ACC112 (cell line): ENCODE results near the gene PYGO1.
"Not testable (repeated sequence)": the region's sequence is repeated elsewhere in the genome, so short reads cannot be mapped to it uniquely, and the experiment has no call there.

Source experiments
- H2AFZ ChIP-seq: fragments of 200-600 bp; sonication (generic); one replicate; pipeline ENCODE4 v1.6.0; 2017; ENCODE audit warnings: antibody characterized with exemption, low read length; ENCODE audit not compliant: unreplicated experiment
- H3K27ac ChIP-seq: fragments of 200-600 bp; sonication (generic); 2 replicates; pipeline ENCODE4 v1.5.1; 2014; ENCODE audit warnings: low read depth, mild to moderate bottlenecking, antibody characterized with exemption, low read length, moderate library complexity
- H3K27me3 ChIP-seq: fragments of 200-600 bp; sonication (generic); 2 replicates; pipeline ENCODE4 v1.6.1; 2014; ENCODE audit warnings: mild to moderate bottlenecking, antibody characterized with exemption, low read length, moderate library complexity, mixed read lengths; ENCODE audit not compliant: insufficient read depth
- H3K36me3 ChIP-seq: fragments of 200-600 bp; sonication (generic); 2 replicates; pipeline ENCODE4 v1.6.1; 2016; ENCODE audit warnings: mild to moderate bottlenecking, antibody characterized with exemption, low read length, moderate library complexity, mixed read lengths; ENCODE audit not compliant: insufficient read depth
- H3K4me1 ChIP-seq: fragments of 200-600 bp; sonication (generic); one replicate; pipeline ENCODE4 v1.6.1; 2016; ENCODE audit warnings: low read length, mixed read lengths; ENCODE audit not compliant: insufficient read depth, unreplicated experiment, control insufficient read depth
- H3K4me3 ChIP-seq: fragments of 200-600 bp; sonication (generic); 2 replicates; pipeline ENCODE4 v1.5.1; 2014; ENCODE audit warnings: mild to moderate bottlenecking, low read depth, low read length
- H3K79me2 ChIP-seq: fragments of 200-600 bp; sonication (generic); one replicate; pipeline ENCODE4 v1.6.0; 2016; ENCODE audit warnings: low read length; ENCODE audit not compliant: control insufficient read depth, unreplicated experiment, insufficient read depth

PYGO1 gene

GRCh38 chr15:55528812-55529211 is 59.3 kb downstream of the PYGO1 start:
- Histone ChIP-seq H3K79me2 (no peaks in the 10 kb centered on the region), H2AFZ (no peak overlapping the region), H3K4me1 (peaks cover 11% of the 10 kb centered on the region), H3K27me3 (no peaks in the 10 kb centered on the region), H3K4me3 (no peak overlapping the region), H3K36me3 (no peaks in the 10 kb centered on the region), H3K27ac (no peak overlapping the region)

GRCh38 chr15:55527150-55527549 is 61.0 kb downstream of the PYGO1 start:
- Histone ChIP-seq H3K4me3 (no peak overlapping the region), H2AFZ (peak overlapping the region; percentile 78), H3K79me2 (no peaks in the 10 kb centered on the region), H3K4me1 (peaks cover 11% of the 10 kb centered on the region), H3K36me3 (no peaks in the 10 kb centered on the region), H3K27ac (no peak overlapping the region), H3K27me3 (peaks cover 12% of the 10 kb centered on the region; the same call in 1 of the 2 replicates)

GRCh38 chr15:55526559-55527036 is 61.5 kb downstream of the PYGO1 start:
- Histone ChIP-seq H3K4me1 (peaks cover 11% of the 10 kb centered on the region), H3K4me3 (no peak overlapping the region), H3K79me2 (no peaks in the 10 kb centered on the region), H2AFZ (peak overlapping the region; percentile 78), H3K36me3 (no peaks in the 10 kb centered on the region), H3K27me3 (peaks cover 12% of the 10 kb centered on the region; the same call in 1 of the 2 replicates), H3K27ac (no peak overlapping the region)

GRCh38 chr15:55522742-55523450 is 65.2 kb downstream of the PYGO1 start:
- H3K36me3 ChIP-seq, result no peaks in the 10 kb centered on the region
- no peak overlapping the region for H3K4me3 ChIP-seq
- H3K79me2 ChIP-seq, result no peaks in the 10 kb centered on the region

GRCh38 chr15:55518641-55519040 is 69.5 kb downstream of the PYGO1 start:
- no peak overlapping the region for H2AFZ ChIP-seq
- H3K36me3 ChIP-seq, result no peaks in the 10 kb centered on the region
- H3K79me2 ChIP-seq, result no peaks in the 10 kb centered on the region
- no peaks in the 10 kb centered on the region for H3K4me1 ChIP-seq
- H3K27ac ChIP-seq, result no peak overlapping the region
- H3K4me3 ChIP-seq, result no peak overlapping the region
- H3K27me3 ChIP-seq, result peaks cover 12% of the 10 kb centered on the region; the same call in 1 of the 2 replicates

More at GRCh38 chr15:55522742-55523450, 65.2 kb downstream of the PYGO1 start:
- no peak overlapping the region for H3K27ac ChIP-seq
- peaks cover 12% of the 10 kb centered on the region; the same call in 1 of the 2 replicates for H3K27me3 ChIP-seq
- no peak overlapping the region for H2AFZ ChIP-seq
- peaks cover 6% of the 10 kb centered on the region for H3K4me1 ChIP-seq

GRCh38 chr15:55518009-55518408 is 70.1 kb downstream of the PYGO1 start:
- H3K27ac ChIP-seq, result no peak overlapping the region
- H3K79me2 ChIP-seq, result no peaks in the 10 kb centered on the region
- no peak overlapping the region for H2AFZ ChIP-seq
- peaks cover 5% of the 10 kb centered on the region; the same call in 1 of the 2 replicates for H3K27me3 ChIP-seq
- no peaks in the 10 kb centered on the region for H3K36me3 ChIP-seq
- no peak overlapping the region for H3K4me3 ChIP-seq
- H3K4me1 ChIP-seq, result no peaks in the 10 kb centered on the region

GRCh38 chr15:55515991-55516776 is 72.0 kb downstream of the PYGO1 start:
- no peak overlapping the region for H3K4me3 ChIP-seq

GRCh38 chr15:55515491-55515890 is 72.7 kb downstream of the PYGO1 start:
- Histone ChIP-seq H3K4me1 (no peaks in the 10 kb centered on the region), H3K4me3 (no peak overlapping the region), H3K27me3 (no peaks in the 10 kb centered on the region), H3K79me2 (no peaks in the 10 kb centered on the region), H3K27ac (no peak overlapping the region), H3K36me3 (no peaks in the 10 kb centered on the region), H2AFZ (no peak overlapping the region)

More at GRCh38 chr15:55515991-55516776, 72.0 kb downstream of the PYGO1 start:
- no peaks in the 10 kb centered on the region for H3K27me3 ChIP-seq
- H3K4me1 ChIP-seq, result no peaks in the 10 kb centered on the region
- H2AFZ ChIP-seq, result no peak overlapping the region
- H3K36me3 ChIP-seq, result no peaks in the 10 kb centered on the region
- no peaks in the 10 kb centered on the region for H3K79me2 ChIP-seq
- H3K27ac ChIP-seq, result no peak overlapping the region

GRCh38 chr15:55514414-55514850 is 73.7 kb downstream of the PYGO1 start:
- no peaks in the 10 kb centered on the region for H3K36me3 ChIP-seq
- no peak overlapping the region for H2AFZ ChIP-seq
- no peaks in the 10 kb centered on the region for H3K79me2 ChIP-seq
- no peak overlapping the region for H3K27ac ChIP-seq
- no peaks in the 10 kb centered on the region for H3K4me1 ChIP-seq
- no peaks in the 10 kb centered on the region for H3K27me3 ChIP-seq
- H3K4me3 ChIP-seq, result no peak overlapping the region

- not testable (repeated sequence) for H3K27me3 ChIP-seq, H3K36me3 ChIP-seq, H2AFZ ChIP-seq, H3K4me1 ChIP-seq, H3K79me2 ChIP-seq, H3K4me3 ChIP-seq, H3K27ac ChIP-seq
These were observed 74.3 kb downstream of the PYGO1 start for GRCh38 chr15:55513621-55514413.
